IMR-90 (cell line): ENCODE results near the gene ROBO1. TPM values are rescaled to one million over a fixed set of nuclear protein-coding genes. Genes with fewer than 3 reads are reported as not detected.

Source experiments
- ATAC-seq: fragments of 200-7000 bp; cut with Tn5 transposase; 2 replicates; pipeline ENCODE4 v1.9.1; 2020; ENCODE audit warnings: low read depth, mild to moderate bottlenecking, moderate library complexity
- BruUV-seq: library from RNA; stranded (reverse); fragments of 400-500 nt; replicated peaks from 2 replicates; lab custom pipeline; 2021; lab: Mats Ljungman, UMichigan
- CTCF ChIA-PET: fragments of 300-600 bp; formaldehyde crosslinking; extraction: SDS; loops from one replicate; lab custom pipeline; 2021; ENCODE audit warnings: antibody characterized with exemption; lab: Yijun Ruan, JAX
- POLR2A ChIA-PET: fragments of 300-600 bp; sonication (Branson Sonifier 250); formaldehyde crosslinking; loops from one replicate; lab custom pipeline; 2022; ENCODE audit warnings: antibody characterized with exemption; ENCODE audit not compliant: unreplicated experiment; lab: Charles Lee
- DNase-seq: peaks from one replicate; pipeline ENCODE4 v3.0.0; 2013
- H2AFZ ChIP-seq: replicated peaks from 2 replicates; pipeline ENCODE3; 2013; ENCODE audit warnings: low read length, mild to moderate bottlenecking; ENCODE audit not compliant: poor library complexity
- H2AK5ac ChIP-seq: 2 replicates; pipeline ENCODE4 v1.6.1; 2013; ENCODE audit warnings: low read depth, low read length, inconsistent platforms
- H2AK9ac ChIP-seq: replicated peaks from 2 replicates; pipeline ENCODE3; 2013; ENCODE audit warnings: mild to moderate bottlenecking, low read depth, low read length, moderate library complexity; ENCODE audit not compliant: poor library complexity
- H2BK120ac ChIP-seq: 2 replicates; pipeline ENCODE4 v1.6.1; 2013; ENCODE audit warnings: low read depth, low read length, inconsistent platforms
- H2BK15ac ChIP-seq: 3 replicates; pipeline ENCODE4 v1.6.1; 2013; ENCODE audit warnings: low read depth, low read length, inconsistent platforms
- H2BK20ac ChIP-seq: 2 replicates; pipeline ENCODE4 v1.6.1; 2013; ENCODE audit warnings: low read depth, mild to moderate bottlenecking, inconsistent platforms, low read length, moderate library complexity
- H2BK5ac ChIP-seq: 2 replicates; pipeline ENCODE4 v1.6.1; 2013; ENCODE audit warnings: mild to moderate bottlenecking, low read depth, low read length, inconsistent platforms; ENCODE audit not compliant: poor library complexity, severe bottlenecking
- H3K14ac ChIP-seq: replicated peaks from 2 replicates; pipeline ENCODE4 v1.6.1; 2013; ENCODE audit warnings: low read depth, low read length, inconsistent platforms
- H3K18ac ChIP-seq: 2 replicates; pipeline ENCODE4 v1.6.1; 2013; ENCODE audit warnings: low read depth, low read length, control low read depth
- H3K23ac ChIP-seq: 2 replicates; pipeline ENCODE4 v1.6.1; 2013; ENCODE audit warnings: low read depth, low read length, inconsistent platforms
- H3K27ac ChIP-seq: 2 replicates; pipeline ENCODE4 v1.5.1; 2013; ENCODE audit warnings: mild to moderate bottlenecking, control low read depth, low read length; ENCODE audit not compliant: insufficient read depth
- H3K27me3 ChIP-seq: 2 replicates; pipeline ENCODE4 v1.6.1; 2013; ENCODE audit warnings: low read length; ENCODE audit not compliant: control insufficient read depth, insufficient read depth
- H3K36me3 ChIP-seq: 2 replicates; pipeline ENCODE4 v1.6.1; 2013; ENCODE audit warnings: low read length, mixed read lengths; ENCODE audit not compliant: control insufficient read depth, insufficient read depth
- H3K4ac ChIP-seq: 2 replicates; pipeline ENCODE4 v1.6.1; 2013; ENCODE audit warnings: low read depth, low read length, inconsistent platforms
- H3K4me1 ChIP-seq: 2 replicates; pipeline ENCODE4 v1.6.1; 2013; ENCODE audit warnings: low read length, mixed read lengths; ENCODE audit not compliant: control insufficient read depth, insufficient read depth
- H3K4me2 ChIP-seq: 2 replicates; pipeline ENCODE4 v1.6.1; 2013; ENCODE audit warnings: low read depth, mild to moderate bottlenecking, control low read depth, low read length, moderate library complexity
- H3K4me3 ChIP-seq: 2 replicates; pipeline ENCODE4 v1.5.1; 2013; ENCODE audit warnings: low read depth, mild to moderate bottlenecking, control low read depth, low read length, moderate library complexity; ENCODE audit not compliant: insufficient read depth
- H3K56ac ChIP-seq: 2 replicates; pipeline ENCODE4 v1.6.1; 2013; ENCODE audit warnings: low read length, inconsistent platforms; ENCODE audit not compliant: insufficient read depth; ENCODE audit errors: extremely low read depth
- H3K79me1 ChIP-seq, 2 experiments: 2 replicates each; pipeline ENCODE4 v1.6.1; 2013; ENCODE audit warnings: low read length in 2 of 2, inconsistent platforms in 1 of 2, low read depth in 1 of 2
- H3K9ac ChIP-seq: 2 replicates; pipeline ENCODE4 v1.6.1; 2013; ENCODE audit warnings: low read depth, low read length, control low read depth
- H3K9me1 ChIP-seq: 2 replicates; pipeline ENCODE4 v1.6.1; 2013; ENCODE audit warnings: low read length, inconsistent platforms; ENCODE audit not compliant: insufficient read depth
- H3K9me3 ChIP-seq: 2 replicates; pipeline ENCODE4 v1.6.1; 2013; ENCODE audit warnings: low read length; ENCODE audit not compliant: control insufficient read depth, insufficient read depth
- H4K20me1 ChIP-seq: 2 replicates; pipeline ENCODE4 v1.6.1; 2013; ENCODE audit warnings: low read length, inconsistent platforms; ENCODE audit not compliant: insufficient read depth
- H4K5ac ChIP-seq: 2 replicates; pipeline ENCODE4 v1.6.1; 2013; ENCODE audit warnings: mild to moderate bottlenecking, low read depth, low read length, control low read depth
- H4K8ac ChIP-seq, 2 experiments: 2 replicates each; pipeline ENCODE4 v1.6.1; 2013; ENCODE audit warnings: low read depth in 2 of 2, low read length in 2 of 2, control low read depth in 1 of 2, inconsistent platforms in 1 of 2
- H4K91ac ChIP-seq: 2 replicates; pipeline ENCODE4 v1.6.1; 2013; ENCODE audit warnings: low read depth, low read length, inconsistent platforms; ENCODE audit not compliant: insufficient read depth
- BHLHE40 ChIP-seq: fragments of 150-350 bp; IDR thresholded peaks from 2 replicates; pipeline ENCODE4 v1.6.1; 2016; ENCODE audit warnings: mild to moderate bottlenecking, low read depth, low read length
- CEBPB ChIP-seq: IDR thresholded peaks from 2 replicates; pipeline ENCODE4 v1.6.1; 2012; ENCODE audit warnings: low read depth, low read length, improper control_type of control experiment
- FOS ChIP-seq: fragments of 150-350 bp; IDR thresholded peaks from 2 replicates; pipeline ENCODE4 v1.6.1; 2016; ENCODE audit warnings: low read depth, low read length
- MAFK ChIP-seq: IDR thresholded peaks from 2 replicates; pipeline ENCODE4 v1.6.1; 2012; ENCODE audit warnings: low read depth, low read length, improper control_type of control experiment
- MAZ ChIP-seq: IDR thresholded peaks from 2 replicates; pipeline ENCODE4 v1.6.1; 2012; ENCODE audit warnings: low read depth, mild to moderate bottlenecking, low read length, improper control_type of control experiment, moderate library complexity, borderline replicate concordance
- POLR2A ChIP-seq: IDR thresholded peaks from 2 replicates; pipeline ENCODE4 v1.6.1; 2012; ENCODE audit warnings: mild to moderate bottlenecking, low read depth, low read length
- RAD21 ChIP-seq: IDR thresholded peaks from 2 replicates; pipeline ENCODE4 v1.6.1; 2012; ENCODE audit warnings: low read length, improper control_type of control experiment
- SMC3 ChIP-seq: fragments of 150-350 bp; IDR thresholded peaks from 2 replicates; pipeline ENCODE4 v1.6.1; 2016; ENCODE audit warnings: low read depth, mild to moderate bottlenecking, antibody characterized with exemption, low read length, moderate library complexity
- dilution Hi-C: fragments of 300-500 bp; cut with HindIII; formaldehyde crosslinking; loops from one replicate; pipeline ENCODE4 v1.14.3; 2018; ENCODE audit warnings: low sequenced_read_pairs; ENCODE audit not compliant: unreplicated experiment
- in situ Hi-C: fragments of 300-500 bp; cut with MboI; formaldehyde crosslinking; loops from 3 replicates; pipeline ENCODE4 v1.14.3; 2019; ENCODE audit warnings: low sequenced_read_pairs, inconsistent platforms, mixed read lengths
- intact Hi-C: fragments of 100-400 bp; cut with micrococcal nuclease; formaldehyde crosslinking; loops from 2 replicates; pipeline ENCODE4 v1.10.0; 2022
- polyA plus RNA-seq, 3 experiments: library from polyadenylated mRNA; depleted of rRNA; stranded (reverse); fragments of >200 nt; gene quantifications; 2 replicates each; pipeline ENCODE4 v1.2.3, GENCODE V29; 2012; ENCODE audit warnings: low replicate concordance in 1 of 3
- total RNA-seq: library from RNA; depleted of rRNA; stranded (reverse); fragments of >200 nt; gene quantifications from 2 replicates; pipeline ENCODE4 v1.2.3, GENCODE V29; 2012
- TF ChIP-seq, protein P1 (sequence below): fragments of 150-350 bp; IDR thresholded peaks from 2 replicates; pipeline ENCODE4 v1.6.1; 2017; ENCODE audit warnings: mild to moderate bottlenecking, antibody characterized with exemption, low read length, low read depth
- TF ChIP-seq, protein P2 (sequence below): fragments of 150-350 bp; IDR thresholded peaks from 2 replicates; pipeline ENCODE4 v1.6.1; 2016; ENCODE audit warnings: low read depth, mild to moderate bottlenecking, low read length, moderate library complexity, borderline replicate concordance

The ROBO1 gene
- total and polyA plus RNA-seq, 2 of the 4 experiments (the other 2 are of a cell fraction), result 24.1 to 53.9 TPM

DNA sequence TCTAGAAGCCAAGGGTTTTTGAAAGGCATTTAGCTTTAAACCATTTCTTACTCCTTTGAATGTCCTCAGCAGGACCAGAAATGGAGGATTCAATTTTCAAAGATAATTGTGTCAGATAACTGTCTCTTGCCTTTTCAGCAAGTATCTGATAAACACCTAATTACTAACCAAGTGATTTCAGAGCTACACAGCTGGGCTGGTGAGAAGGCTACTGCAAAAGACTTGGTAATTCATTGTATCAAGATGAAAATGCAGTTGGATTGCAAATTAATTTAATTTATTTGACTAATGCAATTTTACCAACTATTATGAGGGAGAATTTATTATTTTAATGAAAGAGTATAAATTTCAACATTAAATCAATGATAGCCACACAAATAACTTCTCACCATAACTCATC is 165.4 kb downstream of the ROBO1 start:
- no peak overlapping the region for H2BK20ac ChIP-seq
- H3K4me2 ChIP-seq, result no peak overlapping the region
- ATAC-seq (no peak), DNase-seq (no peak)
- H4K91ac ChIP-seq, result no peak overlapping the region
- POLR2A ChIA-PET, result no interaction called here
- dilution Hi-C loops (no loop called here), intact Hi-C loops (no loop called here), in situ Hi-C loops (no loop called here)
- no peak overlapping the region for H4K8ac ChIP-seq
- H3K4me3 ChIP-seq, result no peak overlapping the region
- H3K79me1 ChIP-seq, result no peaks in the 10 kb centered on the region
- no peak overlapping the region for H3K27ac ChIP-seq
- no peak overlapping the region for H3K56ac ChIP-seq
- H2BK15ac ChIP-seq, result no peak overlapping the region
- no peak overlapping the region for H3K9ac ChIP-seq
- no peak overlapping the region for H3K23ac ChIP-seq
- H2AK9ac ChIP-seq, result no peak overlapping the region
- CTCF ChIA-PET, result no interaction called here
- H3K4me1 ChIP-seq, result no peaks in the 10 kb centered on the region
- no peak overlapping the region for H3K18ac ChIP-seq
- H3K27me3 ChIP-seq, result no peaks in the 10 kb centered on the region
- BruUV-seq, result no TSS peak
- no peak overlapping the region for H2BK120ac ChIP-seq
- H4K20me1 ChIP-seq, result no peaks in the 10 kb centered on the region
- H3K14ac ChIP-seq, result no peak overlapping the region
- no peak overlapping the region for H2BK5ac ChIP-seq
- no peaks in the 10 kb centered on the region for H3K36me3 ChIP-seq
- H2AK5ac ChIP-seq, result no peak overlapping the region
- no peak overlapping the region for H2AFZ ChIP-seq
- no peak overlapping the region for H3K4ac ChIP-seq
- no peaks in the 10 kb centered on the region for H3K9me1 ChIP-seq
- TF ChIP-seq MAZ (no peak), MAFK (no peak), BHLHE40 (no peak), RAD21 (no peak), SMC3 (no peak), FOS (no peak), CEBPB (no peak), POLR2A (no peak)
- TF ChIP-seq, protein P1, sequence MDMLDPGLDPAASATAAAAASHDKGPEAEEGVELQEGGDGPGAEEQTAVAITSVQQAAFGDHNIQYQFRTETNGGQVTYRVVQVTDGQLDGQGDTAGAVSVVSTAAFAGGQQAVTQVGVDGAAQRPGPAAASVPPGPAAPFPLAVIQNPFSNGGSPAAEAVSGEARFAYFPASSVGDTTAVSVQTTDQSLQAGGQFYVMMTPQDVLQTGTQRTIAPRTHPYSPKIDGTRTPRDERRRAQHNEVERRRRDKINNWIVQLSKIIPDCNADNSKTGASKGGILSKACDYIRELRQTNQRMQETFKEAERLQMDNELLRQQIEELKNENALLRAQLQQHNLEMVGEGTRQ, result no peak
- TF ChIP-seq, protein P2, sequence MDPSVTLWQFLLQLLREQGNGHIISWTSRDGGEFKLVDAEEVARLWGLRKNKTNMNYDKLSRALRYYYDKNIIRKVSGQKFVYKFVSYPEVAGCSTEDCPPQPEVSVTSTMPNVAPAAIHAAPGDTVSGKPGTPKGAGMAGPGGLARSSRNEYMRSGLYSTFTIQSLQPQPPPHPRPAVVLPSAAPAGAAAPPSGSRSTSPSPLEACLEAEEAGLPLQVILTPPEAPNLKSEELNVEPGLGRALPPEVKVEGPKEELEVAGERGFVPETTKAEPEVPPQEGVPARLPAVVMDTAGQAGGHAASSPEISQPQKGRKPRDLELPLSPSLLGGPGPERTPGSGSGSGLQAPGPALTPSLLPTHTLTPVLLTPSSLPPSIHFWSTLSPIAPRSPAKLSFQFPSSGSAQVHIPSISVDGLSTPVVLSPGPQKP, result no peak
- H4K5ac ChIP-seq, result no peak overlapping the region
- no peaks in the 10 kb centered on the region for H3K9me3 ChIP-seq
